Adrenal gland (tissue), 5 donors: ENCODE measurements around the gene KRTAP5-11.
"Not testable (repeated sequence)": the region's sequence is repeated elsewhere in the genome, so short reads cannot be mapped to it uniquely, and the experiment has no call there.

Experiments
- POLR2A ChIP-seq, 2 donors: fragments of 450-650 bp; IDR thresholded peaks; one replicate each; pipeline ENCODE4 v1.6.1; 2017; ENCODE audit warnings: antibody characterized with exemption in 2 of 2, mild to moderate bottlenecking in 2 of 2, moderate library complexity in 1 of 2
- TF ChIP-seq, protein P1 (sequence below), 6 experiments: fragments of 450-650 bp in 4 of 6; fragments of 200-600 bp in 2 of 6; sonication (generic) in 1 of 6; IDR thresholded peaks; 1 replicate in 5 of 6; 2 replicates in 1 of 6; pipeline versions ENCODE4 v1.5.1 to v1.8.0; 2016 to 2021; ENCODE audit warnings: antibody characterized with exemption in 6 of 6, mild to moderate bottlenecking in 2 of 6, moderate library complexity in 1 of 6
- donor health status: DM: no; HTN: no; CAD: no.

DNA sequence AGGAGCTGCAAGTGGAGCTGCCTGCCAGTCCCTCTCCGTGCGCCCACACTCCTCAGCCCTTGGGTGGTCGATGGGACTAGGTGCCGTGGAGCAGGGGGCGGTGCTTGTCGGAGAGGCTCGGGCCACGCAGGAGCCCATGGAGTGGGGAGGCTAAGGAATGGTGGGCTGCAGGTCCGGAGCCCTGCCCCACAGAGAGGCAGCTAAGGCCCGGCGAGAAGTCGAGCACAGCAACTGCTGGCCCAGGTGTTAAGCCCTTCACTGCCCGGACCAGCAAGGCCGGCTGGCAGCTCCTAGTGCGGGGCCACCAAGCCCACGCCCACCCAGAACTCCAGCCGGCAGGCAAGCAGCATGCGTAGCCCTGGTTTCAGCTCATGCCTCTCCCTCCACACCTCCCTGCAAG is 48.9 kb upstream of the KRTAP5-11 start:
- not testable (repeated sequence) for TF ChIP-seq POLR2A (IDR thresholded peaks at IDR 0.05)
- TF ChIP-seq, protein P1, sequence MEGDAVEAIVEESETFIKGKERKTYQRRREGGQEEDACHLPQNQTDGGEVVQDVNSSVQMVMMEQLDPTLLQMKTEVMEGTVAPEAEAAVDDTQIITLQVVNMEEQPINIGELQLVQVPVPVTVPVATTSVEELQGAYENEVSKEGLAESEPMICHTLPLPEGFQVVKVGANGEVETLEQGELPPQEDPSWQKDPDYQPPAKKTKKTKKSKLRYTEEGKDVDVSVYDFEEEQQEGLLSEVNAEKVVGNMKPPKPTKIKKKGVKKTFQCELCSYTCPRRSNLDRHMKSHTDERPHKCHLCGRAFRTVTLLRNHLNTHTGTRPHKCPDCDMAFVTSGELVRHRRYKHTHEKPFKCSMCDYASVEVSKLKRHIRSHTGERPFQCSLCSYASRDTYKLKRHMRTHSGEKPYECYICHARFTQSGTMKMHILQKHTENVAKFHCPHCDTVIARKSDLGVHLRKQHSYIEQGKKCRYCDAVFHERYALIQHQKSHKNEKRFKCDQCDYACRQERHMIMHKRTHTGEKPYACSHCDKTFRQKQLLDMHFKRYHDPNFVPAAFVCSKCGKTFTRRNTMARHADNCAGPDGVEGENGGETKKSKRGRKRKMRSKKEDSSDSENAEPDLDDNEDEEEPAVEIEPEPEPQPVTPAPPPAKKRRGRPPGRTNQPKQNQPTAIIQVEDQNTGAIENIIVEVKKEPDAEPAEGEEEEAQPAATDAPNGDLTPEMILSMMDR (IDR thresholded peaks at IDR 0.05) = not testable (repeated sequence)
